ENCODE measurements around the gene PLEKHG4B.

Gene PLEKHG4B

GRCh38 chr5:186091-187041 lies 94.4 kb downstream of the PLEKHG4B start:
- DNase-seq, result no peak

GRCh38 chr5:187042-187431 lies 95.1 kb downstream of the PLEKHG4B start:
- Histone ChIP-seq H3K36me3 (ENCODE audit: control insufficient read depth, insufficient read depth, low read length) (no peaks in the 10 kb centered on the region), H3K4me1 (ENCODE audit: control insufficient read depth, insufficient read depth, low read length, poor library complexity, severe bottlenecking) (peaks cover 3% of the 10 kb centered on the region), H3K9me3 (ENCODE audit: control insufficient read depth, low read length) (no peaks in the 10 kb centered on the region), H3K4me3 (ENCODE audit: insufficient read depth, low read depth, low read length, poor library complexity, severe bottlenecking) (no peak overlapping the region), H3K27ac (ENCODE audit: insufficient read depth, low read length, poor library complexity, severe bottlenecking) (no peak overlapping the region), H3K27me3 (replicated peaks; ENCODE audit: control insufficient read depth, insufficient read depth, low read length, poor library complexity, severe bottlenecking) (no peaks in the 10 kb centered on the region)
- DNase-seq, result no peak

More at GRCh38 chr5:186091-187041, 94.4 kb downstream of the PLEKHG4B start:
- Histone ChIP-seq H3K36me3 (ENCODE audit: control insufficient read depth, insufficient read depth, low read length) (no peaks in the 10 kb centered on the region), H3K27ac (ENCODE audit: insufficient read depth, low read length, poor library complexity, severe bottlenecking) (no peak overlapping the region), H3K4me3 (ENCODE audit: insufficient read depth, low read depth, low read length, poor library complexity, severe bottlenecking) (no peak overlapping the region), H3K4me1 (ENCODE audit: control insufficient read depth, insufficient read depth, low read length, poor library complexity, severe bottlenecking) (peaks cover 3% of the 10 kb centered on the region), H3K27me3 (replicated peaks; ENCODE audit: control insufficient read depth, insufficient read depth, low read length, poor library complexity, severe bottlenecking) (no peaks in the 10 kb centered on the region), H3K9me3 (ENCODE audit: control insufficient read depth, low read length) (no peaks in the 10 kb centered on the region)

DNA sequence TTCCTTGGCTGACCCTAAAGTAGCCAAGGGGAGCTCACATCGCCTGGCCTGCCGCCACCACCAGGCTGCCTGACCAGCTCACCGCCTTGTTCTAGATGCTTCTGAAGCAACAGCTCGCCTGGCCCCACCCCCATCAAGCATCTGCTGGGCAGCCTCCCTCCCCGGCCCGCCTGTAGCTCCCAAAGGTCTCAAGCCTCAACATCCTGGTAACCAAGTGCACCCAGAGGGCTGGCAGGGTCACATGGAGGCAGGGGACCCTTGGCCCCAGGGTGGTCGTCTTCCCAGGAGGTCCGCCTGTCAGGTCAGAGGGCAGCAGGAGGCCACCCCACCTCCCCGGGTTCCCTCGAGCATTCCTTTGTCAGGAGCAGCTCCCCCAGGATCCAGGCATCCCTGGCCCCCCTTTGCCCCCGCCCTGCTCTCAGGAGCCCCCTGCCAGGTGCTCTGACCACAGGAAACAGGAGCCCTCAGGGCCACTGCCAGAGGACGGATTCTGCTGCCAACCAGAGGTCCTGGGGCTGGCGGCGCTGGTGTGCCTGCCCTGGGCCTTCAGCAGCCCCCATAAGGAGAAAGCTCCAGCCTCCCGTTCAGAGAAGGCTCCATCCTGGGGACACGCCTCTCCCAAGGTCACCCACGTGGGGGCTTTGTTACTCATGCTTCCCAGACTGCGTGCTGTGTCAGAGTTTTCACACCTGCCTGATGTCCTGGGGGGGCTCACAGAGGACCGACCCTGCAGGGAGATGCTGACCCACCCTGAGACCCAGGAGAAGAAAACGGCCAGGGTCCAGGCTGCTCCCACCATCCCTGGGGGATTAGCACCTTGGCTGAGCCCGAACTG lies 95.9 kb downstream of the PLEKHG4B start:
- Histone ChIP-seq H3K27me3 (replicated peaks; ENCODE audit: control insufficient read depth, insufficient read depth, low read length, poor library complexity, severe bottlenecking) (no peaks in the 10 kb centered on the region), H3K36me3 (ENCODE audit: control insufficient read depth, insufficient read depth, low read length) (no peaks in the 10 kb centered on the region), H3K4me3 (ENCODE audit: insufficient read depth, low read depth, low read length, poor library complexity, severe bottlenecking) (no peak overlapping the region), H3K4me1 (ENCODE audit: control insufficient read depth, insufficient read depth, low read length, poor library complexity, severe bottlenecking) (peaks cover 3% of the 10 kb centered on the region), H3K27ac (ENCODE audit: insufficient read depth, low read length, poor library complexity, severe bottlenecking) (no peak overlapping the region), H3K9me3 (ENCODE audit: control insufficient read depth, low read length) (no peaks in the 10 kb centered on the region)
- no peak for DNase-seq

DNA sequence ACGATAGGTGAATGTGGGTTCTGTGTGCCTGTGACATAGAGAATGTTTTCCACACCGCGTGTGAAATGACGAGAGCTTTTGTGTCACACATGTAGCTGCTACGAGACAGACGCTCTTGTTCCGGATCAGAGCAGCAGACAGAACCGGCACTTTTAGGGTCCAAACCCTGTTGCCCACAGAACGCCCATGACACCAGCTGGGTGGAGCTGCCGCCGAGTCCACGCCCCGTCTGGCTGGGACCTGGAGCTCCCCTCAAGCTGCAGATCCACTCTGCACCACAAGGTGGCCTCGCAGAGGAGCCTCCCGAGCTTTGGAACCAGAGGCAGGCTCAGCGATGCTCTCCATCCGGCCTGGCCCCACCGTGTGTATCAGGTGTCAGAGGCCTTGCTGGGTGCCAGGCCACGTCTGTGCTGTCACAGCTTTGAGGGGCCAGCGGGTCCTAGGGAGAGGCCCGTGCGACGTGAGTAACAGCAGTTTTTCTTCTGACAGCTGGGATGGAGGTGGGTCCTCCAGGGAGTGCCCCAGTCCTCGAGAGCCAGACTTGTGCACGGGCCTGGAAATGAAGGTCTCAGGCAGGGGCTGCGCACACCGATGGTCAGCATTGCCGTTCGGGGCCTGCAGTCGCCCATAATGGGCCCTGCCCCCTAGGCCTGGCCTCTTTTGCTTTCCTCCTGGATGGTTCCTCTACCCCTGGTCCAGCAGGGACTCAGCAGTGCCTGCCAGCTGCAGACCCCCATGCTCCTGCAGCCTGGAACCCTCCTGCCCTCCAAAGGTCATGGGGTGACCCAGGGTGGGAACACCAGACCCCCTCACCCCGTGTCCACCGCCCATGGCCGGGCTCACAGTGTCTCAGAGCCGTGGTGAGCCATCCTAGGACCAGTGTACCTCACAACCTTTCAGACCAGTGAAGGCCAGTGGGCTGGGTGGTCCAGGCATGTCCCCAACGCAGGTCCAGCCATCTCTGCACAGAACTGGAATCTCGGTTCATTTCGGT lies 96.8 kb downstream of the PLEKHG4B start:
- H3K4me3 ChIP-seq (ENCODE audit: insufficient read depth, low read depth, low read length, poor library complexity, severe bottlenecking), result no peak overlapping the region
- H3K27me3 ChIP-seq (replicated peaks; ENCODE audit: control insufficient read depth, insufficient read depth, low read length, poor library complexity, severe bottlenecking), result no peaks in the 10 kb centered on the region
- H3K36me3 ChIP-seq (ENCODE audit: control insufficient read depth, insufficient read depth, low read length), result no peaks in the 10 kb centered on the region
- H3K9me3 ChIP-seq (ENCODE audit: control insufficient read depth, low read length), result no peaks in the 10 kb centered on the region
- no peak overlapping the region for H3K27ac ChIP-seq (ENCODE audit: insufficient read depth, low read length, poor library complexity, severe bottlenecking)
- DNase-seq, result peak; percentile 62 to 70 (median 69)
- peaks cover 3% of the 10 kb centered on the region for H3K4me1 ChIP-seq (ENCODE audit: control insufficient read depth, insufficient read depth, low read length, poor library complexity, severe bottlenecking)

- no peak overlapping the region for H3K4me3 ChIP-seq (ENCODE audit: insufficient read depth, low read depth, low read length, poor library complexity, severe bottlenecking)
- peaks cover 3% of the 10 kb centered on the region for H3K4me1 ChIP-seq (ENCODE audit: control insufficient read depth, insufficient read depth, low read length, poor library complexity, severe bottlenecking)
- H3K36me3 ChIP-seq (ENCODE audit: control insufficient read depth, insufficient read depth, low read length), result no peaks in the 10 kb centered on the region
Measured at GRCh38 chr5:189486-189885, 97.5 kb downstream of the PLEKHG4B start.

DNA sequence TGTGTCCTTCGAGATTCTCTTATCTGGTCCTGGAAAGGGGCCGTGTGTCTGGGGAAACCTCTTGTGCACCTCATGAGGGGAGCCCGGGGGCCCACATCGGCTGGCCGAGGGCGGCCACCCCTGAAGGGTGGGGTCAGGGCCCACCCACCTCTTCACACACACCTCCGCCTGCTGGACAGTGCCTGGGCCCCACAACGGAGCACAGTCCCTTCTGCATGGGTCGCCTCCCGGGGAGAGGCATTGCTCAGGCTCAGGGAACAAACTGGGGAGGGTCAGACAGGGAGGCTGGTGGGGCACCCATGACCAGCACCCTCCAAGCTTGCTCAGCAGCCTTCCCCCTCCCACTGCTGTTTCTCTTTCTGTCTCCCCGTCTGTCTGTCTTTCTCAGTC lies 98.0 kb downstream of the PLEKHG4B start:
- Histone ChIP-seq H3K27ac (ENCODE audit: insufficient read depth, low read length, poor library complexity, severe bottlenecking) (no peak overlapping the region), H3K36me3 (ENCODE audit: control insufficient read depth, insufficient read depth, low read length) (no peaks in the 10 kb centered on the region), H3K27me3 (replicated peaks; ENCODE audit: control insufficient read depth, insufficient read depth, low read length, poor library complexity, severe bottlenecking) (no peaks in the 10 kb centered on the region), H3K4me1 (ENCODE audit: control insufficient read depth, insufficient read depth, low read length, poor library complexity, severe bottlenecking) (peaks cover 3% of the 10 kb centered on the region), H3K4me3 (ENCODE audit: insufficient read depth, low read depth, low read length, poor library complexity, severe bottlenecking) (no peak overlapping the region), H3K9me3 (ENCODE audit: control insufficient read depth, low read length) (no peaks in the 10 kb centered on the region)
- no peak for DNase-seq

More at GRCh38 chr5:189486-189885, 97.5 kb downstream of the PLEKHG4B start:
- Histone ChIP-seq H3K27ac (ENCODE audit: insufficient read depth, low read length, poor library complexity, severe bottlenecking) (no peak overlapping the region), H3K27me3 (replicated peaks; ENCODE audit: control insufficient read depth, insufficient read depth, low read length, poor library complexity, severe bottlenecking) (no peaks in the 10 kb centered on the region), H3K9me3 (ENCODE audit: control insufficient read depth, low read length) (no peaks in the 10 kb centered on the region)
- no peak for DNase-seq

GRCh38 chr5:190366-191035 lies 98.5 kb downstream of the PLEKHG4B start:
- Histone ChIP-seq H3K9me3 (ENCODE audit: control insufficient read depth, low read length) (no peaks in the 10 kb centered on the region), H3K36me3 (ENCODE audit: control insufficient read depth, insufficient read depth, low read length) (no peaks in the 10 kb centered on the region), H3K4me3 (ENCODE audit: insufficient read depth, low read depth, low read length, poor library complexity, severe bottlenecking) (no peak overlapping the region), H3K27me3 (replicated peaks; ENCODE audit: control insufficient read depth, insufficient read depth, low read length, poor library complexity, severe bottlenecking) (no peaks in the 10 kb centered on the region), H3K4me1 (ENCODE audit: control insufficient read depth, insufficient read depth, low read length, poor library complexity, severe bottlenecking) (peaks cover 3% of the 10 kb centered on the region), H3K27ac (ENCODE audit: insufficient read depth, low read length, poor library complexity, severe bottlenecking) (no peak overlapping the region)
- DNase-seq, result no peak

DNA sequence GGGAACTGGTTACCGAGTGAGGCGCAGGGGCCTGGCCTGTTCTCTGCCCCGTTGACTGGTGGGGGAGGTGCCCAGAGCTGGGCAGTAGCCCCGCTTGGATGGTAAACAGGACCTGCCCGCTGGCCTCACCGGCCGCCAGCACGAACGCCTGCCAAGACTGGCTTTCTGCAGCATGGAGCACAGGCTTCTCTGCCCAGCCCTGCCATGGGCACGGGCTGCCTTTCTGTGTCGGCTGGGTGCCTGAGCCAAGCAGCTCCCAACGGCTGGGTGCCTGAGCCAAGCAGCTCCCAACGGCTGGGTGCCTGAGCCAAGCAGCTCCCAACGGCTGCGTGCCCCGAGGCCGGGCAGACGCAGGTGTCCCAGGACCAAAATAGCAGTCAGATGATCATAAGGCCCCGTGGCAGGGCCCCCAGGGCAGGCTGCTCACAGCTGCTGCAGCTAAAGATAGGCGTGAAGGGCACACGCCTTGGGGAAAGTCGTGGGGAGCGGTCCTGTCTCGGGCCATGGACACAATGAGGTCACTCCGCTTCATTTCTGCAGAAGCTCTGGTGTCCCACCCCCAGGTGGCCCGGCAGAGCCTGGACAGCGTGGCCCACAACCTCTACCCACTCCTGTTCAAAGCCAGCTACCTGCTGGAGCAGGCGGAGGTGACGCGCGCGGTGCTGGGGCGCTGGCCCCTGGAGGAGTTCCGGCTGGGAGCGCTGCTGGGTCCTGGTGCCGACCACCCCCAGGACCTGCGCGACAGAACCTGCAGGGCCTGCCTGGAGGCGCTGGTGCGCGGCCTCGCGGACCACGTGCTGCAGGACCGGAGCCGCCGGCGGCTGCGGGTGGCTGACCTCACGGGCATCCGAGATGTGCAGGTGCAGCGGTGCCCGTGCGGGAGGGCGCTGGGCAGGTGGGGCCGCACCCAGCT lies 99.3 kb downstream of the PLEKHG4B start, which contains the start of gene LRRC14B:
LRRC14B (plus strand) TSS at position 460 of the 913 bp plus-strand sequence; CDS start at position 504, 44 bp downstream.
- H3K4me1 ChIP-seq (ENCODE audit: control insufficient read depth, insufficient read depth, low read length, poor library complexity, severe bottlenecking), result peaks cover 3% of the 10 kb centered on the region
- DNase-seq, result no peak
- H3K27me3 ChIP-seq (replicated peaks; ENCODE audit: control insufficient read depth, insufficient read depth, low read length, poor library complexity, severe bottlenecking), result no peaks in the 10 kb centered on the region
- H3K9me3 ChIP-seq (ENCODE audit: control insufficient read depth, low read length), result no peaks in the 10 kb centered on the region
- H3K4me3 ChIP-seq (ENCODE audit: insufficient read depth, low read depth, low read length, poor library complexity, severe bottlenecking), result no peak within 1 kb of the TSS
- H3K27ac ChIP-seq (ENCODE audit: insufficient read depth, low read length, poor library complexity, severe bottlenecking), result no peak within 1 kb of the TSS
- H3K36me3 ChIP-seq (ENCODE audit: control insufficient read depth, insufficient read depth, low read length), result no peaks in the 10 kb centered on the region

Data from effector memory CD4-positive, alpha-beta T cell (primary cell).